WTC11 (cell line): ENCODE measurements around the gene EPS8L2. TPM values are rescaled to one million over a fixed set of nuclear protein-coding genes. Genes with fewer than 3 reads are reported as not detected.

Experiments used
- ATAC-seq: fragments of 200-7000 bp; cut with Tn5 transposase; 2 replicates; pipeline ENCODE4 v1.10.0; 2021; ENCODE audit warnings: mild to moderate bottlenecking, moderate library complexity
- CTCF ChIA-PET: fragments of 300-600 bp; sonication (Branson Sonifier 250); formaldehyde crosslinking; loops from one replicate; lab custom pipeline; 2021; ENCODE audit warnings: antibody characterized with exemption; lab: Charles Lee
- POLR2A ChIA-PET: fragments of 350-600 bp; sonication (Branson Sonifier 250); formaldehyde crosslinking; loops from one replicate; lab custom pipeline; 2021; ENCODE audit warnings: antibody characterized with exemption; lab: Charles Lee
- DNase-seq: peaks from one replicate; pipeline ENCODE4 v3.0.0; 2021; ENCODE audit warnings: low spot score
- H3K27ac Mint-ChIP-seq: 2 replicates; pipeline ENCODE4 v1.8.0; 2021; ENCODE audit warnings: mixed read lengths
- H3K27me3 Mint-ChIP-seq: 2 replicates; pipeline ENCODE4 v1.8.0; 2021; ENCODE audit warnings: low read depth, mild to moderate bottlenecking, moderate library complexity, mixed read lengths
- H3K36me3 Mint-ChIP-seq: 2 replicates; pipeline ENCODE4 v1.8.0; 2021; ENCODE audit warnings: mixed read lengths
- H3K4me1 Mint-ChIP-seq: 2 replicates; pipeline ENCODE4 v1.8.0; 2022; ENCODE audit warnings: mixed read lengths
- H3K4me3 Mint-ChIP-seq: 2 replicates; pipeline ENCODE4 v1.8.0; 2021; ENCODE audit warnings: mild to moderate bottlenecking, moderate library complexity, mixed read lengths
- H3K9me3 Mint-ChIP-seq: 2 replicates; pipeline ENCODE4 v1.8.0; 2021; ENCODE audit warnings: mixed read lengths
- EMX1 ChIP-seq: fragments of 250-450 bp; sonication (Bioruptor Pico); IDR thresholded peaks from 2 replicates; pipeline ENCODE4 v1.8.0; 2021; ENCODE audit warnings: mild to moderate bottlenecking
- ESRRA ChIP-seq: sonication (generic); formaldehyde crosslinking; IDR thresholded peaks from 2 replicates; pipeline ENCODE4 v1.8.1; 2022; ENCODE audit warnings: mild to moderate bottlenecking, missing genetic modification reagents, borderline replicate concordance
- ETV6 ChIP-seq: sonication (generic); formaldehyde crosslinking; IDR thresholded peaks from 2 replicates; pipeline ENCODE4 v1.8.1; 2022; ENCODE audit warnings: mild to moderate bottlenecking, missing genetic modification reagents
- FOXK1 ChIP-seq: sonication (generic); formaldehyde crosslinking; IDR thresholded peaks from 2 replicates; pipeline ENCODE4 v1.8.0; 2022; ENCODE audit warnings: mild to moderate bottlenecking, moderate library complexity, missing genetic modification reagents
- JAZF1 ChIP-seq: fragments of 250-450 bp; sonication (Bioruptor Pico); IDR thresholded peaks from 2 replicates; pipeline ENCODE4 v1.9.0; 2021; ENCODE audit warnings: moderate library complexity, mild to moderate bottlenecking, inconsistent platforms
- MYBL2 ChIP-seq: sonication (generic); formaldehyde crosslinking; IDR thresholded peaks from 2 replicates; pipeline ENCODE4 v1.8.1; 2023; ENCODE audit warnings: mild to moderate bottlenecking, moderate library complexity, missing genetic modification reagents
- NR1H2 ChIP-seq: sonication (generic); formaldehyde crosslinking; IDR thresholded peaks from 2 replicates; pipeline ENCODE4 v1.9.0; 2021; ENCODE audit warnings: mild to moderate bottlenecking, moderate library complexity, missing genetic modification reagents
- ZNF317 ChIP-seq: sonication (generic); formaldehyde crosslinking; IDR thresholded peaks from 2 replicates; pipeline ENCODE4 v1.8.1; 2023; ENCODE audit warnings: low read depth, mild to moderate bottlenecking, moderate library complexity, missing genetic modification reagents, borderline replicate concordance
- ZNF423 ChIP-seq: fragments of 250-450 bp; sonication (Bioruptor Pico); IDR thresholded peaks from 2 replicates; pipeline ENCODE4 v2.1.2; 2022; ENCODE audit warnings: mild to moderate bottlenecking, moderate library complexity
- ZNF671 ChIP-seq: fragments of 250-450 bp; sonication (Bioruptor Pico); IDR thresholded peaks from 2 replicates; pipeline ENCODE4 v1.8.0; 2021; ENCODE audit warnings: mild to moderate bottlenecking
- total RNA-seq: library from RNA; stranded (reverse); gene quantifications from 3 replicates; pipeline ENCODE4 v1.2.3, GENCODE V29; 2021
- TF ChIP-seq, protein P1 (sequence below): sonication (generic); formaldehyde crosslinking; IDR thresholded peaks from 2 replicates; pipeline ENCODE4 v1.8.0; 2022; ENCODE audit warnings: missing genetic modification reagents
- TF ChIP-seq, protein P2 (sequence below): fragments of 250-450 bp; sonication (Bioruptor Pico); IDR thresholded peaks from 2 replicates; pipeline ENCODE4 v1.9.0; 2021; ENCODE audit warnings: moderate library complexity, mild to moderate bottlenecking, inconsistent platforms, borderline replicate concordance
- TF ChIP-seq, protein P3 (sequence below): sonication (generic); formaldehyde crosslinking; IDR thresholded peaks from 2 replicates; pipeline ENCODE4 v1.8.0; 2022; ENCODE audit warnings: mild to moderate bottlenecking, missing genetic modification reagents
- TF ChIP-seq, protein P4 (sequence below): sonication (generic); formaldehyde crosslinking; IDR thresholded peaks from 2 replicates; pipeline ENCODE4 v1.8.1; 2023; ENCODE audit warnings: mild to moderate bottlenecking, missing genetic modification reagents, moderate library complexity
- TF ChIP-seq, protein P5 (sequence below): sonication (generic); formaldehyde crosslinking; IDR thresholded peaks from 2 replicates; pipeline ENCODE4 v1.8.0; 2023; ENCODE audit warnings: mild to moderate bottlenecking, missing genetic modification reagents
- TF ChIP-seq, protein P6 (sequence below): sonication (generic); formaldehyde crosslinking; IDR thresholded peaks from 2 replicates; pipeline ENCODE4 v1.8.1; 2022; ENCODE audit warnings: missing genetic modification reagents, borderline replicate concordance
- TF ChIP-seq, protein P7 (sequence below): sonication (generic); formaldehyde crosslinking; IDR thresholded peaks from 2 replicates; pipeline ENCODE4 v1.8.1; 2023; ENCODE audit warnings: mild to moderate bottlenecking, missing genetic modification reagents
- TF ChIP-seq, protein P8 (sequence below): sonication (generic); formaldehyde crosslinking; IDR thresholded peaks from 2 replicates; pipeline ENCODE4 v1.8.0; 2022; ENCODE audit warnings: mild to moderate bottlenecking, missing genetic modification reagents

Gene EPS8L2
- total RNA-seq, 1 experiment from 2014 or later, result 51.6 TPM

DNA sequence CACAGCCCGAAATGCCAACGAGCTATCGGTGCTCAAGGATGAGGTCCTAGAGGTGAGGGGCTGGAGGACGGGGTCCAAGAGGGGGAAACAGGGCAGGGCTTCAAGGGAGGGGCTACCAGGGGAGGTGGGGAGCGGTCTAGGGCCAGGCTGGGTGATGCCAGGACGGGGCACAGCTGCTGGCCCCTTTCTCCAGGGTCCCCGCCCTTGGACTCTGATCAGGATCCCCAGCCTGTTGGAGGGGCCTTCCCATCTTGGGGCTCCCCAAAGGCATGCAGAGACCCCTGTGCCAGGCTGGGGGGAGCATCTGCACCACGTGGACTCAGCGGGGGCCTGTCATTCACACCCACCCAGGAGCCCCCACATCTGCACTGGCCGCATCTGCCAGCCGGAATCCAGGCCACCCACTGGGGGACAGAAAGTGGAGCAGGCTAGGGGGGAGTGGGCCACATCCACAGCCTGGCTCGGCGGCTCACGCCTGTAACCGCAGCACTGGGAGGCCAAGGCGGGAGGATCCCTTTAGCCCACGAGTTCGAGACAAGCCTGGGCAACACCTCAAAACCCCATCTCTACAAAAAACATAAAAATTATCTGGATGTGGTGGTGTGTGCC, 18.9 kb downstream of the EPS8L2 start:
- Mint-ChIP-seq H3K4me1 (peaks cover 14% of the 10 kb centered on the region), H3K27me3 (peaks cover 10% of the 10 kb centered on the region), H3K4me3 (peak overlapping the region; percentile 69), H3K27ac (no peak overlapping the region), H3K36me3 (no peaks in the 10 kb centered on the region), H3K9me3 (no peaks in the 10 kb centered on the region)
- POLR2A ChIA-PET, result interaction anchor here (0.7 to 1.2 kb wide), 3 partner anchors 22 to 40 kb away, joined by 3 read pairs; partner anchors contain the start of gene TALDO1
- DNase-seq (no peak), ATAC-seq (no peak)
- CTCF ChIA-PET, result interaction anchor here (0.8 to 6.6 kb wide), 15 partner anchors 12 to 170 kb away, joined by 3 to 94 read pairs (median 8); partner anchors contain the start of genes EPS8L2 and TMEM80
- TF ChIP-seq JAZF1 (CRISPR knock-in tag) (no peak), ETV6 (CRISPR knock-in tag) (no peak), FOXK1 (no peak), ZNF671 (CRISPR knock-in tag) (no peak), MYBL2 (no peak), ZNF317 (CRISPR knock-in tag) (no peak), NR1H2 (CRISPR knock-in tag) (no peak), ESRRA (no peak)
- TF ChIP-seq, protein P1, sequence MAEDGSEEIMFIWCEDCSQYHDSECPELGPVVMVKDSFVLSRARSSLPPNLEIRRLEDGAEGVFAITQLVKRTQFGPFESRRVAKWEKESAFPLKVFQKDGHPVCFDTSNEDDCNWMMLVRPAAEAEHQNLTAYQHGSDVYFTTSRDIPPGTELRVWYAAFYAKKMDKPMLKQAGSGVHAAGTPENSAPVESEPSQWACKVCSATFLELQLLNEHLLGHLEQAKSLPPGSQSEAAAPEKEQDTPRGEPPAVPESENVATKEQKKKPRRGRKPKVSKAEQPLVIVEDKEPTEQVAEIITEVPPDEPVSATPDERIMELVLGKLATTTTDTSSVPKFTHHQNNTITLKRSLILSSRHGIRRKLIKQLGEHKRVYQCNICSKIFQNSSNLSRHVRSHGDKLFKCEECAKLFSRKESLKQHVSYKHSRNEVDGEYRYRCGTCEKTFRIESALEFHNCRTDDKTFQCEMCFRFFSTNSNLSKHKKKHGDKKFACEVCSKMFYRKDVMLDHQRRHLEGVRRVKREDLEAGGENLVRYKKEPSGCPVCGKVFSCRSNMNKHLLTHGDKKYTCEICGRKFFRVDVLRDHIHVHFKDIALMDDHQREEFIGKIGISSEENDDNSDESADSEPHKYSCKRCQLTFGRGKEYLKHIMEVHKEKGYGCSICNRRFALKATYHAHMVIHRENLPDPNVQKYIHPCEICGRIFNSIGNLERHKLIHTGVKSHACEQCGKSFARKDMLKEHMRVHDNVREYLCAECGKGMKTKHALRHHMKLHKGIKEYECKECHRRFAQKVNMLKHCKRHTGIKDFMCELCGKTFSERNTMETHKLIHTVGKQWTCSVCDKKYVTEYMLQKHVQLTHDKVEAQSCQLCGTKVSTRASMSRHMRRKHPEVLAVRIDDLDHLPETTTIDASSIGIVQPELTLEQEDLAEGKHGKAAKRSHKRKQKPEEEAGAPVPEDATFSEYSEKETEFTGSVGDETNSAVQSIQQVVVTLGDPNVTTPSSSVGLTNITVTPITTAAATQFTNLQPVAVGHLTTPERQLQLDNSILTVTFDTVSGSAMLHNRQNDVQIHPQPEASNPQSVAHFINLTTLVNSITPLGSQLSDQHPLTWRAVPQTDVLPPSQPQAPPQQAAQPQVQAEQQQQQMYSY, result no peak
- TF ChIP-seq, protein P2, sequence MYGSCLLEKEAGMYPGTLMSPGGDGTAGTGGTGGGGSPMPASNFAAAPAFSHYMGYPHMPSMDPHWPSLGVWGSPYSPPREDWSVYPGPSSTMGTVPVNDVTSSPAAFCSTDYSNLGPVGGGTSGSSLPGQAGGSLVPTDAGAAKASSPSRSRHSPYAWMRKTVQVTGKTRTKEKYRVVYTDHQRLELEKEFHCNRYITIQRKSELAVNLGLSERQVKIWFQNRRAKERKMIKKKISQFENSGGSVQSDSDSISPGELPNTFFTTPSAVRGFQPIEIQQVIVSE (CRISPR knock-in tag), result no peak
- TF ChIP-seq, protein P3, sequence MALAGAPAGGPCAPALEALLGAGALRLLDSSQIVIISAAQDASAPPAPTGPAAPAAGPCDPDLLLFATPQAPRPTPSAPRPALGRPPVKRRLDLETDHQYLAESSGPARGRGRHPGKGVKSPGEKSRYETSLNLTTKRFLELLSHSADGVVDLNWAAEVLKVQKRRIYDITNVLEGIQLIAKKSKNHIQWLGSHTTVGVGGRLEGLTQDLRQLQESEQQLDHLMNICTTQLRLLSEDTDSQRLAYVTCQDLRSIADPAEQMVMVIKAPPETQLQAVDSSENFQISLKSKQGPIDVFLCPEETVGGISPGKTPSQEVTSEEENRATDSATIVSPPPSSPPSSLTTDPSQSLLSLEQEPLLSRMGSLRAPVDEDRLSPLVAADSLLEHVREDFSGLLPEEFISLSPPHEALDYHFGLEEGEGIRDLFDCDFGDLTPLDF (CRISPR knock-in tag), result no peak

DNA sequence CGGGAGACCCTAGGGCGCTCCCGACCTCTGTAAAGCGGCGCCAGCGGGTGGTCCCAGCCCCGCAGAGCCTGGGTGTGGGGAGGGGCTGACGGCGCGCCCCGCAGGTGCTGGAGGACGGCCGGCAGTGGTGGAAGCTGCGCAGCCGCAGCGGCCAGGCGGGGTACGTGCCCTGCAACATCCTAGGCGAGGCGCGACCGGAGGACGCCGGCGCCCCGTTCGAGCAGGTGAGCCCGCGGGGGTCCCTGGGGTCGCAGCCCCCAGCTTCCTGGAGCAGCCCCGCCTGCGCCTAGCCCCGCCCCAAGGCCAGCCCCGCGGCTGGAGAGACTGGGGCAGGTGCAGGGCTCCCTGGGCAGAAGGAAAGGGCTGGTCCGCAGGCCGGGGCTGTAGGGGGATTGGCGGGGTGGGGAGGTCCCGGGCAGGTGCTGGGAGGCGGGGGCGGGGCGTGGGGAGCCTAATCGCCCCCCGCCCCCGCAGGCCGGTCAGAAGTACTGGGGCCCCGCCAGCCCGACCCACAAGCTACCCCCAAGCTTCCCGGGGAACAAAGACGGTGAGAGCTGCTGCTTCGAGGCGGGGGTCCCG, 19.7 kb downstream of the EPS8L2 start:
- Mint-ChIP-seq H3K27ac (no peak overlapping the region), H3K36me3 (no peaks in the 10 kb centered on the region), H3K4me3 (peak overlapping the region; percentile 69), H3K27me3 (peaks cover 8% of the 10 kb centered on the region), H3K4me1 (peaks cover 12% of the 10 kb centered on the region), H3K9me3 (no peaks in the 10 kb centered on the region)
- DNase-seq, result peak; percentile 58
- ATAC-seq, result peak; percentile 14
- ChIA-PET POLR2A (interaction anchor here (1.0 to 1.6 kb wide), 7 partner anchors 15 to 51 kb away, joined by 3 to 8 read pairs (median 5); partner anchors contain the start of genes DEAF1, GATD1, TALDO1 and TMEM80), CTCF (interaction anchor here (0.6 to 6.6 kb wide), 29 partner anchors 11 to 278 kb away, joined by 3 to 94 read pairs (median 5); partner anchors contain the start of genes CEND1, DEAF1, EPS8L2 and GATD1)
- TF ChIP-seq, protein P4, sequence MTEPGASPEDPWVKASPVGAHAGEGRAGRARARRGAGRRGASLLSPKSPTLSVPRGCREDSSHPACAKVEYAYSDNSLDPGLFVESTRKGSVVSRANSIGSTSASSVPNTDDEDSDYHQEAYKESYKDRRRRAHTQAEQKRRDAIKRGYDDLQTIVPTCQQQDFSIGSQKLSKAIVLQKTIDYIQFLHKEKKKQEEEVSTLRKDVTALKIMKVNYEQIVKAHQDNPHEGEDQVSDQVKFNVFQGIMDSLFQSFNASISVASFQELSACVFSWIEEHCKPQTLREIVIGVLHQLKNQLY (CRISPR knock-in tag), result no peak
- TF ChIP-seq, protein P5, sequence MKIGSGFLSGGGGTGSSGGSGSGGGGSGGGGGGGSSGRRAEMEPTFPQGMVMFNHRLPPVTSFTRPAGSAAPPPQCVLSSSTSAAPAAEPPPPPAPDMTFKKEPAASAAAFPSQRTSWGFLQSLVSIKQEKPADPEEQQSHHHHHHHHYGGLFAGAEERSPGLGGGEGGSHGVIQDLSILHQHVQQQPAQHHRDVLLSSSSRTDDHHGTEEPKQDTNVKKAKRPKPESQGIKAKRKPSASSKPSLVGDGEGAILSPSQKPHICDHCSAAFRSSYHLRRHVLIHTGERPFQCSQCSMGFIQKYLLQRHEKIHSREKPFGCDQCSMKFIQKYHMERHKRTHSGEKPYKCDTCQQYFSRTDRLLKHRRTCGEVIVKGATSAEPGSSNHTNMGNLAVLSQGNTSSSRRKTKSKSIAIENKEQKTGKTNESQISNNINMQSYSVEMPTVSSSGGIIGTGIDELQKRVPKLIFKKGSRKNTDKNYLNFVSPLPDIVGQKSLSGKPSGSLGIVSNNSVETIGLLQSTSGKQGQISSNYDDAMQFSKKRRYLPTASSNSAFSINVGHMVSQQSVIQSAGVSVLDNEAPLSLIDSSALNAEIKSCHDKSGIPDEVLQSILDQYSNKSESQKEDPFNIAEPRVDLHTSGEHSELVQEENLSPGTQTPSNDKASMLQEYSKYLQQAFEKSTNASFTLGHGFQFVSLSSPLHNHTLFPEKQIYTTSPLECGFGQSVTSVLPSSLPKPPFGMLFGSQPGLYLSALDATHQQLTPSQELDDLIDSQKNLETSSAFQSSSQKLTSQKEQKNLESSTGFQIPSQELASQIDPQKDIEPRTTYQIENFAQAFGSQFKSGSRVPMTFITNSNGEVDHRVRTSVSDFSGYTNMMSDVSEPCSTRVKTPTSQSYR, result peak; percentile 48; the same call in 1 of the 2 replicates
- TF ChIP-seq EMX1 (CRISPR knock-in tag) (no peak), ZNF423 (CRISPR knock-in tag) (peak; percentile 68), MYBL2 (0 out of 2 replicates have a peak, but pooled peaks have one; percentile 9)
- TF ChIP-seq, protein P6, sequence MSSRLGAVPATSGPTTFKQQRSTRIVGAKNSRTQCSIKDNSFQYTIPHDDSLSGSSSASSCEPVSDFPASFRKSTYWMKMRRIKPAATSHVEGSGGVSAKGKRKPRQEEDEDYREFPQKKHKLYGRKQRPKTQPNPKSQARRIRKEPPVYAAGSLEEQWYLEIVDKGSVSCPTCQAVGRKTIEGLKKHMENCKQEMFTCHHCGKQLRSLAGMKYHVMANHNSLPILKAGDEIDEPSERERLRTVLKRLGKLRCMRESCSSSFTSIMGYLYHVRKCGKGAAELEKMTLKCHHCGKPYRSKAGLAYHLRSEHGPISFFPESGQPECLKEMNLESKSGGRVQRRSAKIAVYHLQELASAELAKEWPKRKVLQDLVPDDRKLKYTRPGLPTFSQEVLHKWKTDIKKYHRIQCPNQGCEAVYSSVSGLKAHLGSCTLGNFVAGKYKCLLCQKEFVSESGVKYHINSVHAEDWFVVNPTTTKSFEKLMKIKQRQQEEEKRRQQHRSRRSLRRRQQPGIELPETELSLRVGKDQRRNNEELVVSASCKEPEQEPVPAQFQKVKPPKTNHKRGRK (CRISPR knock-in tag), result 0 out of 2 replicates have a peak, but pooled peaks have one; percentile 41
- TF ChIP-seq, protein P7, sequence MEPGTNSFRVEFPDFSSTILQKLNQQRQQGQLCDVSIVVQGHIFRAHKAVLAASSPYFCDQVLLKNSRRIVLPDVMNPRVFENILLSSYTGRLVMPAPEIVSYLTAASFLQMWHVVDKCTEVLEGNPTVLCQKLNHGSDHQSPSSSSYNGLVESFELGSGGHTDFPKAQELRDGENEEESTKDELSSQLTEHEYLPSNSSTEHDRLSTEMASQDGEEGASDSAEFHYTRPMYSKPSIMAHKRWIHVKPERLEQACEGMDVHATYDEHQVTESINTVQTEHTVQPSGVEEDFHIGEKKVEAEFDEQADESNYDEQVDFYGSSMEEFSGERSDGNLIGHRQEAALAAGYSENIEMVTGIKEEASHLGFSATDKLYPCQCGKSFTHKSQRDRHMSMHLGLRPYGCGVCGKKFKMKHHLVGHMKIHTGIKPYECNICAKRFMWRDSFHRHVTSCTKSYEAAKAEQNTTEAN, result 0 out of 2 replicates have a peak, but pooled peaks have one; percentile 50
- TF ChIP-seq, protein P8, sequence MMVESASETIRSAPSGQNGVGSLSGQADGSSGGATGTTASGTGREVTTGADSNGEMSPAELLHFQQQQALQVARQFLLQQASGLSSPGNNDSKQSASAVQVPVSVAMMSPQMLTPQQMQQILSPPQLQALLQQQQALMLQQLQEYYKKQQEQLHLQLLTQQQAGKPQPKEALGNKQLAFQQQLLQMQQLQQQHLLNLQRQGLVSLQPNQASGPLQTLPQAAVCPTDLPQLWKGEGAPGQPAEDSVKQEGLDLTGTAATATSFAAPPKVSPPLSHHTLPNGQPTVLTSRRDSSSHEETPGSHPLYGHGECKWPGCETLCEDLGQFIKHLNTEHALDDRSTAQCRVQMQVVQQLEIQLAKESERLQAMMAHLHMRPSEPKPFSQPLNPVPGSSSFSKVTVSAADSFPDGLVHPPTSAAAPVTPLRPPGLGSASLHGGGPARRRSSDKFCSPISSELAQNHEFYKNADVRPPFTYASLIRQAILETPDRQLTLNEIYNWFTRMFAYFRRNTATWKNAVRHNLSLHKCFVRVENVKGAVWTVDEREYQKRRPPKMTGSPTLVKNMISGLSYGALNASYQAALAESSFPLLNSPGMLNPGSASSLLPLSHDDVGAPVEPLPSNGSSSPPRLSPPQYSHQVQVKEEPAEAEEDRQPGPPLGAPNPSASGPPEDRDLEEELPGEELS, result 0 out of 2 replicates have a peak, but pooled peaks have one; percentile 22
